Renal pelvis (tissue), 4 donors: ENCODE measurements around the gene STON2. TPM values are rescaled to one million over a fixed set of nuclear protein-coding genes. Genes with fewer than 3 reads are reported as not detected.
"Not testable (repeated sequence)": the region's sequence is repeated elsewhere in the genome, so short reads cannot be mapped to it uniquely, and the experiment has no call there.

Source experiments
- DNase-seq: peaks from one replicate; pipeline ENCODE4 v3.0.0-alpha.2; 2013
- polyA plus RNA-seq, 3 donors: library from polyadenylated mRNA; unstranded; fragments of 120-200 nt; gene quantifications; one replicate each; pipeline ENCODE4 v1.2.1, GENCODE V29; 2013; ENCODE audit not compliant: insufficient read length in 3 of 3

The STON2 gene
- polyA plus RNA-seq, 3 donors: 39.6 to 68.3 (median 54.3) TPM

DNA sequence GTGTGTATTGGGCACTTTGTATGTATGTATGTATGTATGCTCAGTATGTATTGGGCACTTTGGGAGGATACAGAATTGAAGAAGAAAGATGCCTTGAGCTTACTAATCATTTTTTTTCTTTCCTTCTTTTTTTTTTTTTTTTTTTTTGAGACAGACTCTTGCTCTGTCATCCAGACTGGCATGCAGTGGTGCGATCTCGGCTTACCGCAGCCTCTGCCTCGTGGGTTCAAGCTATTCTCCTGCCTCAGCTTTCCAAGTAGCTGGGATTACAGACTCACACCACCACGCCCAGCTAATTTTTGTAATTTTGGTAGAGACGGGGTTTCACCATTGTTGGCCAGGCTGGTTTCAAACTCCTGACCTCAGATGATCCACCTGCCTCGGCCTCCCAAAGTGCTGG lies 176.3 kb downstream of the STON2 start:
- DNase-seq: not testable (repeated sequence)

DNA sequence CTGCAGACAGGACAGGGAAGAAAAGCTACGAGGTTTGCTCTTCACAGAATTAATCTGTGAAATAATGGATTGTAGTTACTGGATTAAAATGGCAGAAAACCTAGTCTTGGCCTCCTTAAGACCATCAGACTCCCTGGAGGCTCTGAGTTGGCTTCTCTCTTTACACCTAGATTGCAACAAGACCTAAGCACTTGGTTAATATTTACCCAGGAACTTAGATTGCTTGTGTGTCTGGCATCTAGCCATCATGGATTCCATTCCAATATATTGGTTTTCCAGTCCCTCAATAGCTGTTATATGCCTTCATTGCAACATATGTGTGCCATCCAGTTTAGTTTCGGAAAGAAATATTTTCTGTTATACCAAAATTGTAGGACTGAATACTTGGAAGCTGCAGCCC lies 177.4 kb downstream of the STON2 start:
- DNase-seq: no peak

DNA sequence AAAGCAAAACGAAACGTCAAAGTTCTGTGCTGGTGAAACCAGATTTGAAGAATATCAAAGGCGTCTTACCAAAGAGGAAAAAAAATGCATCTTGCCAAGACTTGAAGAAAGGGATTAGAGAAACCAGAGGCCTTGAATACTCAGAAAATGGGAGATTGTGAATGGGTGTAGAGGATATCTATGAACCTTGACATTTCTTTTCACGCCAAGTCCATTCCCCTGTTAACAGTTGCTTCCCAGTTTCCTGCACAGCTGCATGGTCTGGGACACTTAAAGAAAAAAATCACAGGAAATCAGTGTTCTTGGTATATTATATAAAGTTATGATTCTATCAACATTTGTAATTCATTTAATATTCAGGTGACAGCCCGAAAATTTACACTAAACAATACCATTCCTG lies 178.0 kb downstream of the STON2 start:
- no peak for DNase-seq

DNA sequence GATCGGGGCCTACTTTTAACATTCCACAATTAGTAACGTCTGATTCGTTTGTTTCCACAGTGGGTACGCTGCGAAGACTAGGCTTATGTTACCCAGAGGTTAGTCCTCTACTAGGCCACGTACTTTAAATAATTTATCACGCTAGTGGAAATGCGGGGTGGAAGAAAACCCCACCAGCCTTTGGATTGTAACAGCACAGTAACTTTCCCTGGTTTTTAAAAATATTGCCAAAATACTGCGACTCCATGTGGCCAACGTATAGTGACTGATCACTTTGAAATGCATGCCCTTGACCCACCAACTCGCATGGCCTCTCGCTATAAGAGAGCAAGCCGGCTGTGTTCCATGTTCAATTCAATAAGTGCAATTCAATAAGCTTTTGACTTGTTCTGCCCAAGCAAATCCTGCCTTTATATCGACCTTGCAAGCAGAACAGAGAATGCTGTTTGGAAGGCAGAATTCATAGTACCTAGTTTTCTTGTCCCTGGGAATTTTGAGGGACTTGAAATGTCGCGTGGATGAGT lies 178.5 kb downstream of the STON2 start:
- DNase-seq: no peak

DNA sequence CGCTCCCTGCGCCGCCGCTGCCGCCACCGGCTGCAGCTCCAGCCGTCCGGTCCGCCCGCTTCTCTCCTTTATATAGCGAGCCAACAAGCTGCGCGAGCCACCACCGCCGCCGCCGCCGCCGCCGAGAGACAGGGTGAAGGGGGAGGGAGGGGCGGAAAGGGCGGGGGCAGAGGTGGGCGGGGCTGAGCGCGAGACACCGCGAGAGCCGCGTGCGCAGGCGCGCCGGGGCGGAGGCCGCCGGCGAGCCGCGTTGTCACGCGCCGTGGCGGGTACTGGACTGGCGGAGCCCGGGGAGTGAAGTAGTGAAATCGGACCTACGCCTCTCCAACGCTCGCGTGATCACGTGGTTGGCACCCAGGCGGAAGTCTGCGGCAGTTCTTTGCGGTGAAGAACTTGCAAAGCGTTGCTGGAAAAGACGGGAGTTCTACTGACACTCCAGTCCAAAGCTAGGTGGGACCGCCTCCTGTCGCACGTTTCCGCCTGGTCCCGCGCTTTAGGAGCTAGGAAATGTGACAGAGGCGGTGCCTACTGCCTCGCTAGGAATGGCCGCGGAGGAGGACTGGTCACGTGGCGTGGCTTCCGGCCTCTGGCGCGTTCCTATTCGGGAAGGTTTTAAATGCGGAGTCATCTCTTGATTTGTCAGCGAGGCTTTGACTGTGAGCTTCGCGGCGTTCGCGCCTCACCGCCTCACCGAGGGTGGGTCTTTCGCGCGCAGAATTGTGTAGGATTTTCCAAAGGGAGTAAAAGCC lies 179.1 kb downstream of the STON2 start, which contains the start of gene GTF2A1:
Gene GTF2A1 (minus strand): TSS at position 130 of the 749 bp plus-strand sequence. CDS start 441 bp downstream, outside the sequence.
- DNase-seq: peak; percentile 95

DNA sequence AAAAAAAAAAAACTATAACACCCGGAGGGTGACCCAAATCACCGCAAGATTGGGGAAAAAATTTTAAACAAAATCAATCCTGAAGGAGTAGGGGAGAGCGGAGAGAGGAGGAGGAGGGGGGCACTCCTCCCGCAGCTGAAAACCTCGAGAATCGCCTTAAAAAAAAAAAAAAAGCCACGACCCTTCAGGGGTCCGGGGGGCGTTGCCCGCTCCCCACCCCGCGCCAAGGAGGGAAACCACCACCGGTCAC lies 179.6 kb downstream of the STON2 start:
- no peak for DNase-seq

DNA sequence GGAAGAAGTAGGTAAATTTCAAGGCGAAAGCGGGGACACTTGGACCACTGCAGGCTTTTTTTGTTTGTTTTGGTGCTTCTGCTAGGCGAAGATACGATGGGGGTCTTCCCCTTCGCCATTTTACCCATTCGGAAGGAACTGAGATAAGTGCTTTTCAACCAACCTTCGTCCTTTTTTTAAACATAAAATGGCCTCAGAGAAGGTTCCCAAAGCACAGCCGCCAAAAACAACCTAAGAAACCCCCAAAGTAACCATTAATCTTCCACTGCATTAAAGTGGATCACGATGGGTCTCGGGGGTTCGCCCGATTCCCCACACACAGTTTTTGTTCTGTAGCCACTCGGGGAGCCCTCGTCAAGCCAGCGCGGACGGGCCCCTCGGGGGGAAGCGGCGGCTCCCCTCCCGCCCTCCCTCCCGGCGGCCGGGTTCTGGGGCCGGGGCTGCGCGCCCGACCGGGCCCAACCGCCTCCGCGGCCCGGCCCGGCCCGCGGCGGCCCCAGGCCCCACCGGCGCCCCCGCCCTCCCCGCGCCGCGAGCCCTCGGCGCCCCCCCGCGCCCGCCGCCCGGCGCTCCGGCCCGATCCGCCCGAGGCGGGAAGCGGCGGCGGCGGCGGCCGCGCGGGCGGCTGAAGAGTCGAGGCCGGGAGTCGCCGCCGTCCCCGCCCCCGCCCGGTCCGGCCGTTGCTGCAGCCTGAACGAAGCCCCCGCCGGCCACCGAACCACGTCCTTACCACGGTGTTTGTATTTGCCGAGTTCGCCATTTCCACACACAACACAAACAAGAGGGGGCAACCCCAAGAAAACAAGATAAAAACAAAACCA lies 180.2 kb downstream of the STON2 start:
- DNase-seq: peak; percentile 20

DNA sequence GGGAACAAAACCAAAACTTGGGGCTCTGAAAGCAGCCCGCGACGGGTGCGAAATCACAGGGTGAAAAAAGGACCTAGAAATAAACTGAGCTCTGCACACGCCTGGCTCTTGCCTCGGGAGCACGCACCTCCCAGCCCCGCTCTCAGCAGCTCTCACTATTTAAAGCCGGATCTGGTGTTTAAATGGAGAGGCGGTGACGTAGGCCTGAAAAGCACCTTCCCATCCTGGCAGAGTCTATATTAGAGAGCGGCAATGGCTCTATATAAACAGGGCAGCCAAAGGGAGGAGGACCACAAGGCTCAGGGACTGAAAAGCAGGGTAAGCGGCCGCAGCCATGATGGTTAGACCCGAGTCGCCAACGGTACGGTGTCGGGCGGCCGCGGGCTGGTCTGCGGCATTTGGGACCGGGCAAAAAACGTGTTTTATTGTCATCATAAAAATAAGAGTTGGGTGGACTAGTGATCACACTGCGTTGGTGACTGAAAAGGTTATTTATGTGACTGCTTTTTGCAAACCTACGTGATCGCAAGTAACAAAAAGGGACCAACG lies 180.8 kb downstream of the STON2 start:
- DNase-seq: peak; percentile 97

DNA sequence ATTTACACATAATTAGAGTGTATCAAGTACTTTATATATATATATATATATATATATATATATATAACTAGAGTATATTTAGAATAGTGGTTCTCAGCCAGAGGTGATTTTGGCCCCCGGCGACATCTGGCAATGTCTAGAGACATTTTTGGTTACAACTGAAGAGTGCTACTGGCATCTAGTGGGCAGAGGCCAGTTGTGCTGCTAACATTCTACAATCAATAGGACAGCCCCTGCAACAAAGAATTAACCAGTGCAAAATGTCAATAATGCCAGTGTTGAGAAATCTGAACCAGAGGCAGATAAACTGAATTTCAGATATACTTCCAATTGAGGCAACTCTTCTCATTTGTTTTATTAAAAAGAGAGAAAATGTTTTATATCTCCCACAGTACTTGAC lies 188.3 kb downstream of the STON2 start:
- no peak for DNase-seq

Other genes starting within 250 kb of the STON2 start
- 10 to 100 TPM; 35.3 to 39.3 (median 35.5) TPM for gene GTF2A1, start 179.4 kb downstream of the STON2 start, polyA plus RNA-seq
- gene SEL1L, start 133.5 kb upstream of the STON2 start, polyA plus RNA-seq: 10 to 100 TPM; 69.6 to 92.5 (median 71.9) TPM